DND-41 (cell line): Measurements from ENCODE around the gene ARL8A.
"Not testable (repeated sequence)": the region's sequence is repeated elsewhere in the genome, so short reads cannot be mapped to it uniquely, and the experiment has no call there.

Experiments used
- EZH2 ChIP-seq: IDR thresholded peaks from 3 replicates; pipeline ENCODE4 v1.6.1; 2012; ENCODE audit warnings: borderline replicate concordance, low read depth, mild to moderate bottlenecking, moderate library complexity, low read length, inconsistent platforms; ENCODE audit not compliant: severe bottlenecking
- TF ChIP-seq, protein P1 (sequence below): IDR thresholded peaks from 2 replicates; pipeline ENCODE4 v1.5.1; 2012; ENCODE audit warnings: borderline replicate concordance, low read length, moderate library complexity, mild to moderate bottlenecking; ENCODE audit not compliant: poor library complexity, severe bottlenecking; ENCODE audit errors: extremely low read depth

GRCh38 chr1:202141468-202141867 is 3.1 kb downstream of the ARL8A start:
- TF ChIP-seq, protein P1, sequence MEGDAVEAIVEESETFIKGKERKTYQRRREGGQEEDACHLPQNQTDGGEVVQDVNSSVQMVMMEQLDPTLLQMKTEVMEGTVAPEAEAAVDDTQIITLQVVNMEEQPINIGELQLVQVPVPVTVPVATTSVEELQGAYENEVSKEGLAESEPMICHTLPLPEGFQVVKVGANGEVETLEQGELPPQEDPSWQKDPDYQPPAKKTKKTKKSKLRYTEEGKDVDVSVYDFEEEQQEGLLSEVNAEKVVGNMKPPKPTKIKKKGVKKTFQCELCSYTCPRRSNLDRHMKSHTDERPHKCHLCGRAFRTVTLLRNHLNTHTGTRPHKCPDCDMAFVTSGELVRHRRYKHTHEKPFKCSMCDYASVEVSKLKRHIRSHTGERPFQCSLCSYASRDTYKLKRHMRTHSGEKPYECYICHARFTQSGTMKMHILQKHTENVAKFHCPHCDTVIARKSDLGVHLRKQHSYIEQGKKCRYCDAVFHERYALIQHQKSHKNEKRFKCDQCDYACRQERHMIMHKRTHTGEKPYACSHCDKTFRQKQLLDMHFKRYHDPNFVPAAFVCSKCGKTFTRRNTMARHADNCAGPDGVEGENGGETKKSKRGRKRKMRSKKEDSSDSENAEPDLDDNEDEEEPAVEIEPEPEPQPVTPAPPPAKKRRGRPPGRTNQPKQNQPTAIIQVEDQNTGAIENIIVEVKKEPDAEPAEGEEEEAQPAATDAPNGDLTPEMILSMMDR: not testable (repeated sequence)
- TF ChIP-seq EZH2: not testable (repeated sequence)
